K562 (cell line): ENCODE measurements around the gene ATL3. TPM values are rescaled to one million over a fixed set of nuclear protein-coding genes. Genes with fewer than 3 reads are reported as not detected.

ENCODE experiments used
- ATAC-seq: fragments of 200-7000 bp; cut with Tn5 transposase; 3 replicates; pipeline ENCODE4 v1.9.1; 2020; ENCODE audit warnings: moderate library complexity
- BruUV-seq: library from RNA; stranded (reverse); fragments of 400-500 nt; replicated peaks from 2 replicates; lab custom pipeline; 2021; lab: Mats Ljungman, UMichigan
- CTCF ChIA-PET: fragments of 300-600 bp; formaldehyde crosslinking; extraction: SDS; loops from one replicate; lab custom pipeline; 2021; ENCODE audit warnings: low intra/inter-chr PET ratio; lab: Yijun Ruan, JAX
- POLR2A ChIA-PET: fragments of 300-600, 350-650 bp; sonication (Branson Sonifier 250); formaldehyde crosslinking; extraction: SDS; loops from one replicate; lab custom pipeline; 2021; ENCODE audit warnings: antibody characterized with exemption, inconsistent platforms; lab: Yijun Ruan, JAX
- DNase-seq, 4 experiments: peaks; one replicate each; pipeline versions ENCODE4 v3.0.0 to v3.0.0-alpha.2; 2011 to 2018; ENCODE audit warnings: low spot score in 3 of 4, mixed read lengths in 3 of 4; ENCODE audit errors: extremely low read depth in 1 of 4
- FAIRE-seq: peaks from 2 replicates; lab custom pipeline; 2011; peaks lifted over from hg19 to GRCh38; lab: Jason Lieb, UNC
- H2AFZ ChIP-seq: 2 replicates; pipeline ENCODE4 v1.6.0; 2011; ENCODE audit warnings: low read depth, low read length, control low read depth, inconsistent platforms
- H3K27ac ChIP-seq: fragments of 200-600 bp; 3 replicates; pipeline ENCODE4 v1.8.0; 2011; ENCODE audit warnings: low read depth, mild to moderate bottlenecking, control low read depth, inconsistent platforms, low read length, moderate library complexity, mixed read lengths; ENCODE audit errors: extremely low read depth
- H3K27me3 ChIP-seq, 2 experiments: fragments of 300-600 bp in 1 of 2; 2 replicates in 1 of 2; 3 replicates in 1 of 2; pipeline versions ENCODE4 v1.6.0 to v1.8.0; 2011; ENCODE audit warnings: inconsistent platforms in 2 of 2, low read length in 2 of 2, mild to moderate bottlenecking in 1 of 2, mixed read lengths in 1 of 2, moderate library complexity in 1 of 2; ENCODE audit not compliant: control insufficient read depth in 2 of 2, insufficient read depth in 2 of 2
- H3K36me3 ChIP-seq: fragments of 300-600 bp; 3 replicates; pipeline ENCODE4 v1.8.0; 2011; ENCODE audit warnings: mild to moderate bottlenecking, low read length, inconsistent platforms; ENCODE audit not compliant: control insufficient read depth, insufficient read depth
- H3K4me1 ChIP-seq, 2 experiments: fragments of 200-600 bp in 1 of 2; replicated peaks in 1 of 2; 2 replicates in 1 of 2; 3 replicates in 1 of 2; pipeline versions ENCODE4 v1.5.1 to v1.8.0; 2011; ENCODE audit warnings: inconsistent platforms in 2 of 2, low read length in 2 of 2, mild to moderate bottlenecking in 1 of 2, mixed read lengths in 1 of 2, moderate library complexity in 1 of 2; ENCODE audit not compliant: control insufficient read depth in 2 of 2, insufficient read depth in 2 of 2
- H3K4me2 ChIP-seq: 2 replicates; pipeline ENCODE4 v1.6.1; 2011; ENCODE audit warnings: low read length, control low read depth, inconsistent platforms, mixed read lengths; ENCODE audit not compliant: insufficient read depth
- H3K4me3 ChIP-seq: fragments of 200-600 bp; sonication (generic), shearing (Covaris generic); 2 replicates; pipeline ENCODE4 v1.5.1; 2016; ENCODE audit warnings: control low read depth, inconsistent platforms
- H3K79me2 ChIP-seq: fragments of 200-600 bp; 3 replicates; pipeline ENCODE4 v1.8.0; 2011; ENCODE audit warnings: low read length, inconsistent platforms; ENCODE audit not compliant: control insufficient read depth, insufficient read depth
- H3K9ac ChIP-seq, 2 experiments: 2 replicates each; pipeline versions ENCODE4 v1.6.0 to v1.6.1; 2011; ENCODE audit warnings: low read depth in 2 of 2, low read length in 2 of 2, control low read depth in 1 of 2, inconsistent platforms in 1 of 2, mild to moderate bottlenecking in 1 of 2, mixed read lengths in 1 of 2; ENCODE audit not compliant: insufficient read depth in 1 of 2
- H3K9me1 ChIP-seq: one replicate; pipeline ENCODE4 v1.6.0; 2011; ENCODE audit warnings: inconsistent platforms, mild to moderate bottlenecking, low read length, moderate library complexity; ENCODE audit not compliant: control insufficient read depth, insufficient read depth
- H3K9me3 ChIP-seq: replicated peaks from 2 replicates; pipeline ENCODE4 v1.5.1; 2011; ENCODE audit warnings: low read depth, low read length, inconsistent platforms; ENCODE audit not compliant: control insufficient read depth, insufficient read depth
- H4K20me1 ChIP-seq: replicated peaks from 2 replicates; pipeline ENCODE4 v1.6.1; 2011; ENCODE audit warnings: low read length, inconsistent platforms, mixed read lengths; ENCODE audit not compliant: control insufficient read depth, insufficient read depth
- EGR1 ChIP-seq: fragments of 450-650 bp; conservative IDR thresholded peaks from 2 replicates; pipeline ENCODE4 v1.6.1; 2017; ENCODE audit warnings: mild to moderate bottlenecking
- MYNN ChIP-seq, 2 experiments: sonication (generic); formaldehyde crosslinking in 1 of 2; IDR thresholded peaks; 2 replicates each; pipeline versions ENCODE4 v1.5.0 to v1.6.1; 2016 to 2020; ENCODE audit warnings: antibody characterized with exemption in 1 of 2, missing genetic modification reagents in 1 of 2
- NUFIP1 ChIP-seq: fragments of 450-650 bp; IDR thresholded peaks from 2 replicates; pipeline ENCODE4 v1.6.1; 2018; ENCODE audit not compliant: partially characterized antibody
- RBM25 ChIP-seq: fragments of 200-400 bp; formaldehyde crosslinking; IDR thresholded peaks from 2 replicates; pipeline ENCODE4 v1.6.1; 2018; ENCODE audit warnings: low read length, low read depth, moderate library complexity; ENCODE audit not compliant: severe bottlenecking
- RFX1 ChIP-seq: fragments of 450-650 bp; IDR thresholded peaks from 2 replicates; pipeline ENCODE4 v1.6.1; 2016; ENCODE audit warnings: mild to moderate bottlenecking, moderate library complexity
- ZBTB7A ChIP-seq: IDR thresholded peaks from 2 replicates; pipeline ENCODE4 v1.6.1; 2011; ENCODE audit warnings: low read depth, mild to moderate bottlenecking, low read length, moderate library complexity, borderline replicate concordance; ENCODE audit not compliant: control insufficient read depth
- ZNF212 ChIP-seq: fragments of 450-650 bp; formaldehyde crosslinking; IDR thresholded peaks from 2 replicates; pipeline ENCODE4 v1.4.0; 2020; ENCODE audit warnings: mild to moderate bottlenecking
- ZNF551 ChIP-seq: fragments of 250-450 bp; sonication (Bioruptor Pico); IDR thresholded peaks from 2 replicates; pipeline ENCODE4 v1.5.0; 2021; ENCODE audit warnings: mild to moderate bottlenecking, moderate library complexity
- WGBS: fragments of 100-300 bp; shearing (Covaris generic); methylation state at CpG from one replicate; pipeline ENCODE4 v1.1.6; 2016; ENCODE audit warnings: low coverage, mixed read lengths; ENCODE audit not compliant: insufficient coverage; ENCODE audit errors: missing lambda C conversion rate; 5-methylcytosine and 5-hydroxymethylcytosine counted together
- in situ Hi-C: fragments of 300-500 bp; cut with MboI; formaldehyde crosslinking; loops from 4 replicates; pipeline ENCODE4 v1.15.0; 2018; ENCODE audit warnings: inconsistent platforms, mixed read lengths
- intact Hi-C: fragments of 100-400 bp; cut with micrococcal nuclease; formaldehyde crosslinking; loops from 2 replicates; pipeline ENCODE4 v1.14.2; 2022
- polyA plus RNA-seq, 8 experiments: library from polyadenylated mRNA; depleted of rRNA in 4 of 8; stranded (reverse) in 5 of 8; unstranded in 3 of 8; fragments of >200 nt; fragmentation: Nextera tagmentation in 2 of 8; fragmentation: Illumina TruSeq in 1 of 8; extraction: Ambion mirVana in 2 of 8; extraction: Trizol in 1 of 8; gene quantifications; 2 replicates each; pipeline versions ENCODE4 v1.2.1 to v1.2.3, GENCODE V29; 2011 to 2014; ENCODE audit warnings: inconsistent platforms in 1 of 8, missing spikeins in 1 of 8
- total RNA-seq, 7 experiments: library from RNA; depleted of rRNA in 6 of 7; stranded (reverse); fragments of >200 nt in 6 of 7; fragmentation: Illumina TruSeq in 2 of 7; extraction: Trizol in 2 of 7; gene quantifications; 2 replicates each; pipeline versions ENCODE4 v1.2.1 to v1.2.3, GENCODE V29; 2011 to 2021; ENCODE audit warnings: low replicate concordance in 1 of 7

Gene ATL3
- total and polyA plus RNA-seq, 9 of the 15 experiments (the other 6 are each of a cell fraction or from before 2014, with no cell fraction given): 18.2 to 39.8 (median 23.9) TPM

DNA sequence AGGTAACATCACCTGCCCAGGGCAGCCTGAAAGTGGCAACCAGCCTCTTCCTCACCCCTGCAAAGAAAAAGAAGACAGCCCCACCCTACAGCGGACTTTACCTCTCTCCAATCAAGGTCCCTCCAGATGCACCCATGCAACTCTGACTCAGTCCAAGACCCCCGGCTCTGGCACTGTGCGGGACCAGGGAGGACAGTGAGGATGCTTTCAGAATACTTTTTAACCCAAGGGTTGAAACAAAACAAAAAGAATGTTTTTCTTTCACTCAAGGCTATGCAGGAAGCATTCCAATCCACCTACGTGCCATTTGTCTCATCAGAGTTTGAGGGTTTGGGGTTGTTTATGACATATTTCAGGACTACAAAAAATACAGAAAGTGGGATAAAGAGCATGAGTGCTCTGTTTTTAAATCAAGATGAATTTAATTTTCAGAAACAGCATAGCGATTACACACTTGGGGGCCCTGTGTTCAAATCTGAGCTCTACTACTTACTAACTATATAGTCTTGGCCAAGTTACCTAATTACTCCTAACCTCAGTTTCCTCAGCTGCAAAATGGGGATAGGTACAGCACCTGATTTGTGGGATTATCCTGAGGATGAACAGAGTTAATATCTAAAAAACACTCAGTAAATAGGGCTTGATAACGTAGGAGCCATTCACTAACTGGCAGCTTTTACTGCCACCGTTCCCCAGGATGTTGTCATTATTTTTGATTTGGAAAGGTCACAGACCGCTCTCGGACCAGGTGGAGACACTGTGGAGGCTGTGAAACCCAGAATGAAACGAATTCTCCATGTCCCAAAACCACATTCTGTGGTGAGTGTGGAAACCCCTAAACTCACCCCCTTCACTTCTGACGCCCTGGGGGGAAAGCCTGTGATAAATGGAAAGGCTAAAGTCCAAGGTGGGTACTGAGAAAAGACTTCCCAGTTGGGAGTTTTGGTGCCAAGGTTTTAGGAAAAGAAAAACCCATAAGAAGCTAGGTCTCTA is 62.5 kb downstream of the ATL3 start:
- H3K79me2 ChIP-seq: no peaks in the 10 kb centered on the region
- 39% methylated on average over 11 of the region's 11 CpGs for WGBS
- no peak overlapping the region for H2AFZ ChIP-seq
- ChIA-PET POLR2A (interaction anchor here (0.9 kb wide), 1 partner anchor 12 kb away, joined by 3 read pairs; no protein-coding TSS in a partner anchor), CTCF (no interaction called here)
- no peaks in the 10 kb centered on the region for H3K36me3 ChIP-seq
- ATAC-seq: no peak
- no peaks in the 10 kb centered on the region for H3K9me3 ChIP-seq
- no peak for FAIRE-seq
- H4K20me1 ChIP-seq: no peaks in the 10 kb centered on the region
- H3K4me2 ChIP-seq: no peak overlapping the region
- H3K27me3 ChIP-seq: peaks cover 3 to 15% of the 10 kb centered on the region in 2 experiments; a peak in 3 of 5 replicates
- no peak for DNase-seq
- intact Hi-C loops: no loop called here
- no TSS peak for BruUV-seq
- peak; percentile 84 for TF ChIP-seq RBM25
- TF ChIP-seq ZNF551 (CRISPR knock-in tag): no peak
- no peak overlapping the region for H3K27ac ChIP-seq
- no peaks in the 10 kb centered on the region for H3K9me1 ChIP-seq
- H3K4me3 ChIP-seq: no peak overlapping the region
- in situ Hi-C loops: no loop called here
- H3K4me1 ChIP-seq: peaks cover 8 to 12% of the 10 kb centered on the region in 2 experiments; a peak in 4 of 5 replicates
- no peak overlapping the region for H3K9ac ChIP-seq

DNA sequence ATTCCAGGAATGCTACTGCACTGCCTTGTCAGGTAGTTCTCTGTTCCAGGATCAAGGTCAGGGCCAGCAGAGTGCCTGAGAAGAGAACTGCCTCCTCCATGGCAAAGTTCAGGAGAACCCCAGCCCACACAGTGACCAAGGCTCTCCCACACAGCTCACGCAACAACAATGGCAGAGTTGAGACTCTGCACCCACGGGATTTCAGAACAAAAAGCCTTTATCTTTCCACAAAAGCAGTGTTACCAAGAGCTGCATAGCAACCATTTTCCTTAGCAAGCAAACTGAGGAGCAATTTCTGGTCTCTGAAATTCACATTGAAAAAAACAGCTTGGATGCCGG is 68.0 kb downstream of the ATL3 start:
- no peak overlapping the region for H3K4me3 ChIP-seq
- WGBS: 27% methylated on average over 2 of the region's 3 CpGs
- peak in 1 of 4 experiments; percentile 23 for DNase-seq
- intact Hi-C loops: no loop called here
- H3K36me3 ChIP-seq: no peaks in the 10 kb centered on the region
- peaks cover 0 to 4% of the 10 kb centered on the region in 2 experiments; a peak in 1 of 5 replicates for H3K27me3 ChIP-seq
- no peak overlapping the region; a peak in 1 of 4 replicates for H3K9ac ChIP-seq
- in situ Hi-C loops: no loop called here
- peak; percentile 50 for TF ChIP-seq EGR1
- TF ChIP-seq ZNF212 (CRISPR knock-in tag): no peak
- peak; percentile 64; the same call in 1 of the 2 replicates for TF ChIP-seq MYNN (IDR thresholded peaks at IDR 0.05)
- no peak for TF ChIP-seq MYNN (CRISPR knock-in tag; IDR thresholded peaks at IDR 0.05)
- TF ChIP-seq NUFIP1: no peak
- no peak for TF ChIP-seq ZBTB7A
- peak; percentile 45; the same call in 1 of the 2 replicates for TF ChIP-seq RFX1
- H3K4me2 ChIP-seq: no peak overlapping the region
- H3K27ac ChIP-seq: no peak overlapping the region
- ChIA-PET CTCF (no interaction called here), POLR2A (interaction anchor here (0.6 to 1.5 kb wide), 2 partner anchors 20 to 120 kb away, joined by 3 to 6 read pairs; no protein-coding TSS in a partner anchor)
- no peak for ATAC-seq
- BruUV-seq: no TSS peak
- H3K9me1 ChIP-seq: no peaks in the 10 kb centered on the region
- H3K4me1 ChIP-seq: peaks cover 0 to 8% of the 10 kb centered on the region in 2 experiments; a peak in 3 of 5 replicates
- H3K9me3 ChIP-seq: no peaks in the 10 kb centered on the region
- H2AFZ ChIP-seq: no peak overlapping the region; the same call in 1 of the 2 replicates
- H4K20me1 ChIP-seq: no peaks in the 10 kb centered on the region
- no peaks in the 10 kb centered on the region for H3K79me2 ChIP-seq
- FAIRE-seq: no peak
